A549 (cell line): ENCODE measurements around the gene RBX1. TPM values are rescaled to one million over a fixed set of nuclear protein-coding genes. Genes with fewer than 3 reads are reported as not detected.

Source experiments
- ATAC-seq, 2 experiments: fragments of 200-7000 bp in 1 of 2; fragments of >200 bp in 1 of 2; cut with Nextera tagmentation in 1 of 2; cut with Tn5 transposase in 1 of 2; 3 replicates each; pipeline versions ENCODE4 v1.8.0 to v1.9.1; 2018 to 2020; ENCODE audit warnings: mild to moderate bottlenecking in 1 of 2, moderate library complexity in 1 of 2
- CTCF ChIA-PET: fragments of 300-600 bp; sonication (Branson Sonifier 250); formaldehyde crosslinking; extraction: SDS; loops from one replicate; lab custom pipeline; 2021; ENCODE audit warnings: antibody characterized with exemption, inconsistent platforms; lab: Yijun Ruan, JAX
- POLR2A ChIA-PET: fragments of 350-600 bp; formaldehyde crosslinking; extraction: SDS; loops from one replicate; lab custom pipeline; 2021; ENCODE audit warnings: antibody characterized with exemption, inconsistent platforms; lab: Yijun Ruan, JAX
- DNase-seq, 2 experiments: peaks; one replicate each; pipeline versions ENCODE4 v3.0.0 to v3.0.0-alpha.2; 2011 to 2016; ENCODE audit warnings: low read depth in 1 of 2, low spot score in 1 of 2
- FAIRE-seq: peaks from 2 replicates; lab custom pipeline; 2011; peaks lifted over from hg19 to GRCh38; lab: Jason Lieb, UNC
- H3K27ac ChIP-seq, 2 experiments: fragments of >200 bp; sonication (Bioruptor Twin); formaldehyde crosslinking; 3 replicates each; pipeline ENCODE4 v1.5.1; 2016 to 2017
- H3K4me1 ChIP-seq: fragments of >200 bp; sonication (Bioruptor Twin); formaldehyde crosslinking; 3 replicates; pipeline ENCODE4 v1.6.1; 2016
- H3K4me2 ChIP-seq: fragments of >200 bp; sonication (Bioruptor Twin); formaldehyde crosslinking; 3 replicates; pipeline ENCODE4 v1.6.1; 2016
- H3K4me3 ChIP-seq: fragments of >200 bp; sonication (Bioruptor Twin); formaldehyde crosslinking; 3 replicates; pipeline ENCODE4 v1.5.1; 2016
- H3K9me3 ChIP-seq: fragments of >200 bp; sonication (Bioruptor Twin); formaldehyde crosslinking; 3 replicates; pipeline ENCODE4 v1.6.1; 2016
- ATOH8 ChIP-seq: fragments of 250-450 bp; sonication (Bioruptor Pico); IDR thresholded peaks from 2 replicates; pipeline ENCODE4 v1.5.0; 2020; ENCODE audit warnings: low read depth, mild to moderate bottlenecking, moderate library complexity
- CBX2 ChIP-seq: fragments of 200-600 bp; sonication (generic); IDR thresholded peaks from 2 replicates; pipeline ENCODE4 v1.6.1; 2016; ENCODE audit warnings: low read depth, mild to moderate bottlenecking, borderline replicate concordance
- CBX8 ChIP-seq: fragments of 200-600 bp; sonication (generic); IDR thresholded peaks from 2 replicates; pipeline ENCODE4 v1.6.1; 2016
- CEBPB ChIP-seq, 2 experiments: fragments of >200 bp in 1 of 2; sonication (Bioruptor Twin) in 1 of 2; formaldehyde crosslinking in 1 of 2; IDR thresholded peaks; 2 replicates each; pipeline ENCODE4 v1.6.1; 2012 to 2016
- CHD2 ChIP-seq: fragments of 150-350 bp; IDR thresholded peaks from 2 replicates; pipeline ENCODE4 v1.6.1; 2014; ENCODE audit warnings: low read length; ENCODE audit not compliant: partially characterized antibody
- CHD4 ChIP-seq: fragments of 200-600 bp; sonication (generic); IDR thresholded peaks from 2 replicates; pipeline ENCODE4 v1.6.1; 2016; ENCODE audit warnings: antibody characterized with exemption, mild to moderate bottlenecking, borderline replicate concordance
- ESRRA ChIP-seq: fragments of 150-350 bp; IDR thresholded peaks from 2 replicates; pipeline ENCODE4 v1.6.1; 2014; ENCODE audit warnings: mild to moderate bottlenecking, low read length, borderline replicate concordance
- FOSB ChIP-seq: fragments of 250-450 bp; sonication (Bioruptor Pico); IDR thresholded peaks from 2 replicates; pipeline ENCODE4 v1.5.0; 2020; ENCODE audit warnings: mild to moderate bottlenecking, moderate library complexity
- FOSL2 ChIP-seq, 2 experiments: fragments of 450-650 bp in 1 of 2; fragments of >200 bp in 1 of 2; sonication (Bioruptor Twin) in 1 of 2; formaldehyde crosslinking; IDR thresholded peaks; 2 replicates each; pipeline versions ENCODE4 v1.5.0 to v1.6.1; 2016 to 2020; ENCODE audit warnings: mild to moderate bottlenecking in 1 of 2, moderate library complexity in 1 of 2
- FOXS1 ChIP-seq: fragments of 250-450 bp; sonication (Bioruptor Pico); IDR thresholded peaks from 2 replicates; pipeline ENCODE4 v1.5.0; 2020; ENCODE audit warnings: mild to moderate bottlenecking, moderate library complexity
- HOXB13 ChIP-seq: fragments of 250-450 bp; sonication (Bioruptor Pico); IDR thresholded peaks from 2 replicates; pipeline ENCODE4 v1.5.0; 2020; ENCODE audit warnings: low read depth, mild to moderate bottlenecking, moderate library complexity
- JUNB ChIP-seq: fragments of >200 bp; sonication (Bioruptor Twin); formaldehyde crosslinking; IDR thresholded peaks from 2 replicates; pipeline ENCODE4 v1.6.1; 2016
- MAZ ChIP-seq: fragments of 150-350 bp; IDR thresholded peaks from 2 replicates; pipeline ENCODE4 v1.6.1; 2014; ENCODE audit warnings: antibody characterized with exemption, low read depth, low read length, borderline replicate concordance
- NFE2L2 ChIP-seq: fragments of 150-350 bp; conservative IDR thresholded peaks from 2 replicates; pipeline ENCODE4 v1.6.1; 2014; ENCODE audit warnings: low read length
- NPAS2 ChIP-seq: fragments of 250-450 bp; sonication (Bioruptor Pico); IDR thresholded peaks from 2 replicates; pipeline ENCODE4 v1.8.0; 2022; ENCODE audit warnings: mild to moderate bottlenecking, moderate library complexity, borderline replicate concordance
- POLR2A ChIP-seq: IDR thresholded peaks from 2 replicates; pipeline ENCODE4 v1.6.1; 2012; ENCODE audit warnings: mild to moderate bottlenecking, low read length
- RCOR1 ChIP-seq: fragments of 150-350 bp; IDR thresholded peaks from 2 replicates; pipeline ENCODE4 v1.6.1; 2014; ENCODE audit warnings: antibody characterized with exemption, low read length, low read depth
- RNF2 ChIP-seq: fragments of 200-600 bp; sonication (generic); IDR thresholded peaks from 2 replicates; pipeline ENCODE4 v1.6.1; 2016; ENCODE audit warnings: low read depth, mild to moderate bottlenecking, antibody characterized with exemption, moderate library complexity, borderline replicate concordance
- SREBF2 ChIP-seq: fragments of 450-650 bp; IDR thresholded peaks from 2 replicates; pipeline ENCODE4 v1.6.1; 2014; ENCODE audit warnings: mild to moderate bottlenecking, moderate library complexity
- ZFP36 ChIP-seq: fragments of 450-650 bp; IDR thresholded peaks from 2 replicates; pipeline ENCODE4 v1.6.1; 2014; ENCODE audit warnings: borderline replicate concordance; ENCODE audit not compliant: partially characterized antibody
- ZSCAN20 ChIP-seq: fragments of 250-450 bp; sonication (Bioruptor Pico); IDR thresholded peaks from 2 replicates; pipeline ENCODE4 v1.8.0; 2022; ENCODE audit warnings: mild to moderate bottlenecking, moderate library complexity
- WGBS: methylation state at CpG from one replicate; pipeline ENCODE4 v1.1.6; 2017; ENCODE audit errors: missing lambda C conversion rate; 5-methylcytosine and 5-hydroxymethylcytosine counted together
- polyA plus RNA-seq, 4 experiments: library from polyadenylated mRNA; depleted of rRNA in 3 of 4; stranded (reverse); fragments of >200 nt; fragmentation: RNase III in 1 of 4; extraction: RNeasy Plus Mini Kit Qiagen cat#74134 plus additional on column Dnase treatment in 1 of 4; gene quantifications; 2 replicates in 3 of 4; 3 replicates in 1 of 4; pipeline ENCODE4 v1.2.3, GENCODE V29; 2011 to 2017
- TF ChIP-seq, protein P1 (sequence below): IDR thresholded peaks from 2 replicates; pipeline ENCODE4 v1.6.1; 2012; ENCODE audit warnings: low read depth, borderline replicate concordance
- TF ChIP-seq, protein P2 (sequence below): fragments of >200 bp; sonication (Bioruptor Twin); formaldehyde crosslinking; IDR thresholded peaks from 2 replicates; pipeline ENCODE4 v1.6.1; 2016
- TF ChIP-seq, protein P3 (sequence below): fragments of >200 bp; sonication (Bioruptor Twin); formaldehyde crosslinking; IDR thresholded peaks from 3 replicates; pipeline ENCODE4 v1.5.1; 2016
- TF ChIP-seq, protein P4 (sequence below): IDR thresholded peaks from 2 replicates; pipeline ENCODE4 v1.6.1; 2012
- TF ChIP-seq, protein P5 (sequence below): fragments of 200-600 bp; sonication (generic); IDR thresholded peaks from 2 replicates; pipeline ENCODE4 v1.6.1; 2016; ENCODE audit warnings: antibody characterized with exemption, mild to moderate bottlenecking, moderate library complexity

Gene RBX1
- polyA plus RNA-seq, 2 of the 4 experiments (the other 2 are of a cell fraction) = 61.7 to 82.3 TPM

- TF ChIP-seq SREBF2 (no peak), CHD2 (no peak), CEBPB (IDR thresholded peaks at IDR 0.05) (no peak), FOSL2 (IDR thresholded peaks at IDR 0.05) (no peak), FOSL2 (CRISPR knock-in tag; IDR thresholded peaks at IDR 0.05) (no peak), FOXS1 (CRISPR knock-in tag) (no peak), CBX8 (no peak), ZSCAN20 (no peak), CHD4 (no peak), NPAS2 (CRISPR knock-in tag) (no peak), ZFP36 (no peak), MAZ (peak; percentile 71; the same call in 1 of the 2 replicates), JUNB (no peak), NFE2L2 (no peak), FOSB (CRISPR knock-in tag) (no peak)
- TF ChIP-seq, protein P1, sequence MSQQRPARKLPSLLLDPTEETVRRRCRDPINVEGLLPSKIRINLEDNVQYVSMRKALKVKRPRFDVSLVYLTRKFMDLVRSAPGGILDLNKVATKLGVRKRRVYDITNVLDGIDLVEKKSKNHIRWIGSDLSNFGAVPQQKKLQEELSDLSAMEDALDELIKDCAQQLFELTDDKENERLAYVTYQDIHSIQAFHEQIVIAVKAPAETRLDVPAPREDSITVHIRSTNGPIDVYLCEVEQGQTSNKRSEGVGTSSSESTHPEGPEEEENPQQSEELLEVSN = no peak
- TF ChIP-seq, protein P2, sequence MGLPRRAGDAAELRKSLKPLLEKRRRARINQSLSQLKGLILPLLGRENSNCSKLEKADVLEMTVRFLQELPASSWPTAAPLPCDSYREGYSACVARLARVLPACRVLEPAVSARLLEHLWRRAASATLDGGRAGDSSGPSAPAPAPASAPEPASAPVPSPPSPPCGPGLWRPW = no peak
- TF ChIP-seq, protein P3, sequence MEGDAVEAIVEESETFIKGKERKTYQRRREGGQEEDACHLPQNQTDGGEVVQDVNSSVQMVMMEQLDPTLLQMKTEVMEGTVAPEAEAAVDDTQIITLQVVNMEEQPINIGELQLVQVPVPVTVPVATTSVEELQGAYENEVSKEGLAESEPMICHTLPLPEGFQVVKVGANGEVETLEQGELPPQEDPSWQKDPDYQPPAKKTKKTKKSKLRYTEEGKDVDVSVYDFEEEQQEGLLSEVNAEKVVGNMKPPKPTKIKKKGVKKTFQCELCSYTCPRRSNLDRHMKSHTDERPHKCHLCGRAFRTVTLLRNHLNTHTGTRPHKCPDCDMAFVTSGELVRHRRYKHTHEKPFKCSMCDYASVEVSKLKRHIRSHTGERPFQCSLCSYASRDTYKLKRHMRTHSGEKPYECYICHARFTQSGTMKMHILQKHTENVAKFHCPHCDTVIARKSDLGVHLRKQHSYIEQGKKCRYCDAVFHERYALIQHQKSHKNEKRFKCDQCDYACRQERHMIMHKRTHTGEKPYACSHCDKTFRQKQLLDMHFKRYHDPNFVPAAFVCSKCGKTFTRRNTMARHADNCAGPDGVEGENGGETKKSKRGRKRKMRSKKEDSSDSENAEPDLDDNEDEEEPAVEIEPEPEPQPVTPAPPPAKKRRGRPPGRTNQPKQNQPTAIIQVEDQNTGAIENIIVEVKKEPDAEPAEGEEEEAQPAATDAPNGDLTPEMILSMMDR = no peak
- TF ChIP-seq, protein P4, sequence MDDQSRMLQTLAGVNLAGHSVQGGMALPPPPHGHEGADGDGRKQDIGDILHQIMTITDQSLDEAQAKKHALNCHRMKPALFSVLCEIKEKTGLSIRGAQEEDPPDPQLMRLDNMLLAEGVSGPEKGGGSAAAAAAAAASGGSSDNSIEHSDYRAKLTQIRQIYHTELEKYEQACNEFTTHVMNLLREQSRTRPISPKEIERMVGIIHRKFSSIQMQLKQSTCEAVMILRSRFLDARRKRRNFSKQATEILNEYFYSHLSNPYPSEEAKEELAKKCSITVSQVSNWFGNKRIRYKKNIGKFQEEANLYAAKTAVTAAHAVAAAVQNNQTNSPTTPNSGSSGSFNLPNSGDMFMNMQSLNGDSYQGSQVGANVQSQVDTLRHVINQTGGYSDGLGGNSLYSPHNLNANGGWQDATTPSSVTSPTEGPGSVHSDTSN = peak; percentile 86
- TF ChIP-seq, all 56 proteins: peak for 11
Measured at GRCh38 chr22:40950962-40951794, at the start of gene RBX1 (continued).

DNA sequence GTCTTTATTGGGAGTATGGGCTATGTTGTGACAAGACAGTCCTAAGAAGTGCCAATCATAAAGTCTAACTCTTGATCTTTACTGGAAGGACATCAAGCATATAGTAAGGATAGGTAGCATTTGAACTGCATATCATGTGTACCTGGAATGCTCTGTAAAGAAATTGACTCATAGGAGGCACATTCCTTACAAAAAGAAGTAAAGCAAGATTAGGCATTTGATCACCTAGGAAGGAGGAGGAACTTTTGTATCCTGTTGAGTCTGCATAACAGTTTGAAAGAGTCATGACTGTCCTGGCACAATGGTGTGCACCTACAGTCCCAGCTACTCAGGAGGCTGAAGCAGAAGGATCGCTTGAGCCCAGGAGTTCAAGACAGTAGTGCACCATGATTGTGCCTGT, 47.1 kb upstream of the RBX1 start:
- Histone ChIP-seq H3K27ac (no peak overlapping the region), H3K4me1 (no peaks in the 10 kb centered on the region), H3K4me3 (no peak overlapping the region), H3K9me3 (no peaks in the 10 kb centered on the region), H3K4me2 (no peak overlapping the region)
- CTCF ChIA-PET = interaction anchor here (1.2 kb wide), 1 partner anchor 19 kb away, joined by 4 read pairs; no protein-coding TSS in a partner anchor
- 100% methylated on average over 1 of the region's 1 CpG for WGBS
- DNase-seq = no peak
- no peak for FAIRE-seq
- no peak for ATAC-seq
- TF ChIP-seq, protein P2 = no peak
- no peak for TF ChIP-seq ZSCAN20
- TF ChIP-seq CHD2 = no peak
- no peak for TF ChIP-seq FOSB (CRISPR knock-in tag)
- TF ChIP-seq POLR2A = no peak
- TF ChIP-seq, protein P5, sequence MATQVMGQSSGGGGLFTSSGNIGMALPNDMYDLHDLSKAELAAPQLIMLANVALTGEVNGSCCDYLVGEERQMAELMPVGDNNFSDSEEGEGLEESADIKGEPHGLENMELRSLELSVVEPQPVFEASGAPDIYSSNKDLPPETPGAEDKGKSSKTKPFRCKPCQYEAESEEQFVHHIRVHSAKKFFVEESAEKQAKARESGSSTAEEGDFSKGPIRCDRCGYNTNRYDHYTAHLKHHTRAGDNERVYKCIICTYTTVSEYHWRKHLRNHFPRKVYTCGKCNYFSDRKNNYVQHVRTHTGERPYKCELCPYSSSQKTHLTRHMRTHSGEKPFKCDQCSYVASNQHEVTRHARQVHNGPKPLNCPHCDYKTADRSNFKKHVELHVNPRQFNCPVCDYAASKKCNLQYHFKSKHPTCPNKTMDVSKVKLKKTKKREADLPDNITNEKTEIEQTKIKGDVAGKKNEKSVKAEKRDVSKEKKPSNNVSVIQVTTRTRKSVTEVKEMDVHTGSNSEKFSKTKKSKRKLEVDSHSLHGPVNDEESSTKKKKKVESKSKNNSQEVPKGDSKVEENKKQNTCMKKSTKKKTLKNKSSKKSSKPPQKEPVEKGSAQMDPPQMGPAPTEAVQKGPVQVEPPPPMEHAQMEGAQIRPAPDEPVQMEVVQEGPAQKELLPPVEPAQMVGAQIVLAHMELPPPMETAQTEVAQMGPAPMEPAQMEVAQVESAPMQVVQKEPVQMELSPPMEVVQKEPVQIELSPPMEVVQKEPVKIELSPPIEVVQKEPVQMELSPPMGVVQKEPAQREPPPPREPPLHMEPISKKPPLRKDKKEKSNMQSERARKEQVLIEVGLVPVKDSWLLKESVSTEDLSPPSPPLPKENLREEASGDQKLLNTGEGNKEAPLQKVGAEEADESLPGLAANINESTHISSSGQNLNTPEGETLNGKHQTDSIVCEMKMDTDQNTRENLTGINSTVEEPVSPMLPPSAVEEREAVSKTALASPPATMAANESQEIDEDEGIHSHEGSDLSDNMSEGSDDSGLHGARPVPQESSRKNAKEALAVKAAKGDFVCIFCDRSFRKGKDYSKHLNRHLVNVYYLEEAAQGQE = no peak
- TF ChIP-seq CBX2 = no peak
- no peak for TF ChIP-seq SREBF2
- TF ChIP-seq FOXS1 (CRISPR knock-in tag) = no peak
- no peak for TF ChIP-seq ATOH8 (CRISPR knock-in tag)
- no peak for TF ChIP-seq RCOR1
- no peak for TF ChIP-seq HOXB13 (CRISPR knock-in tag)
- TF ChIP-seq ESRRA = no peak
- no peak for TF ChIP-seq RNF2
- POLR2A ChIA-PET = no interaction called here
